ENCODE measurements around the gene RFXAP. TPM values are rescaled to one million over a fixed set of nuclear protein-coding genes. Genes with fewer than 3 reads are reported as not detected.

The RFXAP gene
- polyA plus RNA-seq, 1 of the 3 experiments (the other 2 are of a cell fraction): 4.1 TPM

- H2AFZ ChIP-seq (ENCODE audit: low read depth): no peak overlapping the region
- no peak for TF ChIP-seq RAD21 (IDR thresholded peaks at IDR 0.05; ENCODE audit: low read length)
- no peak for TF ChIP-seq SIN3A (IDR thresholded peaks at IDR 0.05; ENCODE audit: borderline replicate concordance, low read depth, low read length)
- TF ChIP-seq IRF3 (IDR thresholded peaks at IDR 0.05; ENCODE audit: low read depth, low read length): no peak
- no peak for TF ChIP-seq REST (IDR thresholded peaks at IDR 0.05; ENCODE audit: low read depth, low read length)
- no peak for TF ChIP-seq EZH2phosphoT487 (IDR thresholded peaks at IDR 0.05; ENCODE audit: borderline replicate concordance, low read depth)
- TF ChIP-seq NFIC (IDR thresholded peaks at IDR 0.05; ENCODE audit: borderline replicate concordance): no peak
- no peak for TF ChIP-seq TEAD4 (IDR thresholded peaks at IDR 0.05; ENCODE audit: borderline replicate concordance, insufficient read depth)
- no peak for TF ChIP-seq GABPA (IDR thresholded peaks at IDR 0.05; ENCODE audit: low read depth)
- TF ChIP-seq USF2 (IDR thresholded peaks at IDR 0.05; ENCODE audit: borderline replicate concordance, low read depth, low read length): no peak
- TF ChIP-seq TCF12 (IDR thresholded peaks at IDR 0.05): no peak
- TF ChIP-seq SMC3 (IDR thresholded peaks at IDR 0.05; ENCODE audit: low read depth, low read length): no peak
- TF ChIP-seq CTCF (IDR thresholded peaks at IDR 0.05): no peak
- TF ChIP-seq FOXJ3 (CRISPR knock-in tag; IDR thresholded peaks at IDR 0.05): no peak
- no peak for TF ChIP-seq YY1 (IDR thresholded peaks at IDR 0.05; ENCODE audit: low read depth)
- no peak for TF ChIP-seq MAX (IDR thresholded peaks at IDR 0.05; ENCODE audit: low read depth)
- no peak for TF ChIP-seq CHD2 (IDR thresholded peaks at IDR 0.05; ENCODE audit: low read length, partially characterized antibody)
- TF ChIP-seq RCOR1 (IDR thresholded peaks at IDR 0.05; ENCODE audit: low read length): no peak
- no peaks in the 10 kb centered on the region for H4K20me1 ChIP-seq (ENCODE audit: insufficient read depth)
- no peak overlapping the region for H3K4me3 ChIP-seq (ENCODE audit: low read depth in 2 of 2, low read length in 1 of 2)
- ChIA-PET POLR2A (no interaction called here), CTCF (no interaction called here)
- no peaks in the 10 kb centered on the region for H3K4me1 ChIP-seq (ENCODE audit: control insufficient read depth in 1 of 2, insufficient read depth in 2 of 2, low read depth in 1 of 2, low read length in 1 of 2)
- no peaks in the 10 kb centered on the region for H3K27me3 ChIP-seq (ENCODE audit: insufficient read depth)
- no peaks in the 10 kb centered on the region for H3K36me3 ChIP-seq (replicated peaks in 1 of 2; ENCODE audit: control insufficient read depth in 1 of 2, insufficient read depth in 2 of 2, low read length in 1 of 2)
- DNase-seq: no peak
- H3K4me2 ChIP-seq: no peak overlapping the region
- H3K9me3 ChIP-seq: no peaks in the 10 kb centered on the region
- no peaks in the 10 kb centered on the region for H3K9me2 ChIP-seq
- no peak overlapping the region for H3K9ac ChIP-seq
- no peaks in the 10 kb centered on the region for H3F3A ChIP-seq (replicated peaks; ENCODE audit: insufficient read depth)
- 60% methylated on average over 1 of the region's 3 CpGs for WGBS (ENCODE audit: low lambda C conversion rate)
- no peaks in the 10 kb centered on the region for H3K79me2 ChIP-seq (ENCODE audit: insufficient read depth)
- H3K27ac ChIP-seq (ENCODE audit: low read depth in 2 of 2, low read length in 1 of 2): no peak overlapping the region
These were observed 30.0 kb upstream of the RFXAP start for GRCh38 chr13:36789061-36789460.
